HepG2 (cell line): ENCODE data around the gene RAB43. TPM values are rescaled to one million over a fixed set of nuclear protein-coding genes. Genes with fewer than 3 reads are reported as not detected.

Experiments
- ATAC-seq: fragments of 200-7000 bp; cut with Tn5 transposase; 3 replicates; pipeline ENCODE4 v1.9.1; 2020; ENCODE audit warnings: mild to moderate bottlenecking, moderate library complexity
- BruUV-seq: library from RNA; stranded (reverse); fragments of 400-500 nt; replicated peaks from 2 replicates; lab custom pipeline; 2021; lab: Mats Ljungman, UMichigan
- CTCF ChIA-PET: fragments of 300-600 bp; formaldehyde crosslinking; extraction: SDS; loops from one replicate; lab custom pipeline; 2021; ENCODE audit warnings: low total read pairs, inconsistent platforms, low intra/inter-chr PET ratio; lab: Yijun Ruan, JAX
- POLR2A ChIA-PET: fragments of 350-600 bp; sonication (Branson Sonifier 250); formaldehyde crosslinking; loops from one replicate; lab custom pipeline; 2020; ENCODE audit warnings: antibody characterized with exemption, inconsistent platforms; lab: Yijun Ruan, JAX
- DNase-seq: peaks from one replicate; pipeline ENCODE4 v3.0.0-alpha.2; 2015; ENCODE audit warnings: low spot score
- FAIRE-seq: peaks from 3 replicates; lab custom pipeline; 2011; peaks lifted over from hg19 to GRCh38; lab: Jason Lieb, UNC
- H2AFZ ChIP-seq: one replicate; pipeline ENCODE4 v1.6.1; 2011; ENCODE audit warnings: low read length, inconsistent platforms
- H3K27ac ChIP-seq: fragments of 300-600 bp; 3 replicates; pipeline ENCODE4 v1.8.0; 2011; ENCODE audit warnings: mixed run types, mild to moderate bottlenecking, mixed read lengths, low read length, inconsistent platforms; ENCODE audit not compliant: insufficient read depth; ENCODE audit errors: extremely low read length
- H3K27me3 ChIP-seq, 2 experiments: fragments of 200-600 bp in 1 of 2; 2 replicates in 1 of 2; 3 replicates in 1 of 2; pipeline versions ENCODE4 v1.6.0 to v1.8.0; 2011; ENCODE audit warnings: low read length in 2 of 2, mild to moderate bottlenecking in 2 of 2, moderate library complexity in 2 of 2, inconsistent platforms in 1 of 2; ENCODE audit not compliant: insufficient read depth in 2 of 2, control insufficient read depth in 1 of 2
- H3K36me3 ChIP-seq, 2 experiments: fragments of 200-600 bp in 1 of 2; replicated peaks in 1 of 2; 2 replicates in 1 of 2; 3 replicates in 1 of 2; pipeline versions ENCODE4 v1.5.1 to v1.8.0; 2011; ENCODE audit warnings: low read length in 2 of 2, inconsistent platforms in 1 of 2; ENCODE audit not compliant: insufficient read depth in 2 of 2, control insufficient read depth in 1 of 2
- H3K4me1 ChIP-seq: 2 replicates; pipeline ENCODE4 v1.5.1; 2012; ENCODE audit warnings: low read length, inconsistent platforms; ENCODE audit not compliant: insufficient read depth
- H3K4me2 ChIP-seq: 2 replicates; pipeline ENCODE4 v1.6.0; 2011; ENCODE audit warnings: low read depth, low read length, inconsistent platforms
- H3K4me3 ChIP-seq, 3 experiments: fragments of 200-600 bp in 1 of 3; sonication (generic), shearing (Covaris generic) in 1 of 3; replicated peaks in 1 of 3; 2 replicates each; pipeline ENCODE4 v1.5.1; 2011 to 2016; ENCODE audit warnings: low read length in 3 of 3, inconsistent platforms in 2 of 3, low read depth in 2 of 3, mild to moderate bottlenecking in 2 of 3, control low read depth in 1 of 3, mixed read lengths in 1 of 3; ENCODE audit not compliant: insufficient read depth in 1 of 3
- H3K79me2 ChIP-seq: one replicate; pipeline ENCODE4 v1.6.1; 2011; ENCODE audit warnings: low read length, inconsistent platforms; ENCODE audit not compliant: insufficient read depth
- H3K9ac ChIP-seq: 2 replicates; pipeline ENCODE4 v1.6.0; 2011; ENCODE audit warnings: mild to moderate bottlenecking, low read depth, low read length, inconsistent platforms; ENCODE audit not compliant: insufficient read depth
- H3K9me3 ChIP-seq: 2 replicates; pipeline ENCODE4 v1.5.1; 2012; ENCODE audit warnings: mild to moderate bottlenecking, low read length
- H4K20me1 ChIP-seq: 2 replicates; pipeline ENCODE4 v1.6.0; 2011; ENCODE audit warnings: inconsistent platforms, mild to moderate bottlenecking, low read length, moderate library complexity; ENCODE audit not compliant: insufficient read depth
- CEBPB ChIP-seq: IDR thresholded peaks from 2 replicates; pipeline ENCODE4 v1.6.1; 2011; ENCODE audit warnings: low read depth, low read length, improper control_type of control experiment, borderline replicate concordance
- E2F1 ChIP-seq: sonication (generic); formaldehyde crosslinking; IDR thresholded peaks from 2 replicates; pipeline ENCODE4 v1.5.0; 2020; ENCODE audit warnings: missing genetic modification reagents
- HNRNPL ChIP-seq: fragments of 200-400 bp; formaldehyde crosslinking; IDR thresholded peaks from 2 replicates; pipeline ENCODE4 v1.6.1; 2017; ENCODE audit warnings: mild to moderate bottlenecking, low read depth, low read length
- RNF219 ChIP-seq: sonication (generic); formaldehyde crosslinking; IDR thresholded peaks from 2 replicates; pipeline ENCODE4 v1.5.0; 2020; ENCODE audit warnings: mild to moderate bottlenecking, missing genetic modification reagents
- SETDB1 ChIP-seq: sonication (generic); formaldehyde crosslinking; IDR thresholded peaks from 2 replicates; pipeline ENCODE4 v1.5.1; 2020; ENCODE audit warnings: missing genetic modification reagents, mild to moderate bottlenecking, borderline replicate concordance
- TBX3 ChIP-seq: fragments of 450-650 bp; IDR thresholded peaks from 2 replicates; pipeline ENCODE4 v1.6.1; 2017; ENCODE audit warnings: antibody characterized with exemption, mild to moderate bottlenecking, inconsistent platforms, borderline replicate concordance
- ZFP1 ChIP-seq: IDR thresholded peaks from 2 replicates; pipeline ENCODE4 v1.6.1; 2016
- ZFP90 ChIP-seq: sonication (generic); formaldehyde crosslinking; IDR thresholded peaks from 2 replicates; pipeline ENCODE4 v1.8.0; 2022; ENCODE audit warnings: missing genetic modification reagents, mild to moderate bottlenecking, inconsistent platforms, borderline replicate concordance
- ZHX2 ChIP-seq, 2 experiments: sonication (generic) in 1 of 2; formaldehyde crosslinking in 1 of 2; IDR thresholded peaks; 2 replicates each; pipeline versions ENCODE4 v1.6.1 to v1.9.0; 2014 to 2022; ENCODE audit warnings: antibody characterized with exemption in 1 of 2, borderline replicate concordance in 1 of 2, inconsistent platforms in 1 of 2, low read depth in 1 of 2, missing genetic modification reagents in 1 of 2
- ZNF510 ChIP-seq: sonication (generic); formaldehyde crosslinking; IDR thresholded peaks from 2 replicates; pipeline ENCODE4 v1.4.0; 2020; ENCODE audit warnings: low read depth, mild to moderate bottlenecking, missing genetic modification reagents
- ZNF660 ChIP-seq: sonication (generic); formaldehyde crosslinking; IDR thresholded peaks from 2 replicates; pipeline ENCODE4 v1.5.1; 2020; ENCODE audit warnings: mild to moderate bottlenecking, low read depth, missing genetic modification reagents, borderline replicate concordance
- ZNF773 ChIP-seq: sonication (generic); formaldehyde crosslinking; IDR thresholded peaks from 2 replicates; pipeline ENCODE4 v1.4.0; 2020; ENCODE audit warnings: missing genetic modification reagents, borderline replicate concordance
- WGBS: methylation state at CpG from one replicate; pipeline ENCODE4 v1.1.6; 2017; ENCODE audit warnings: low lambda C conversion rate; 5-methylcytosine and 5-hydroxymethylcytosine counted together
- in situ Hi-C: cut with HindIII; loops from 2 replicates; pipeline ENCODE4 v1.10.0; 2017; ENCODE audit warnings: low pct_unique_long_range_greater_than_20kb; ENCODE audit not compliant: extremely low pct_ligation_motif_present
- intact Hi-C: fragments of 100-400 bp; cut with micrococcal nuclease; formaldehyde crosslinking; loops from one replicate; pipeline ENCODE4 v1.10.0; 2022; ENCODE audit not compliant: unreplicated experiment
- polyA plus RNA-seq, 8 experiments: library from polyadenylated mRNA; depleted of rRNA in 3 of 8; stranded (reverse) in 7 of 8; unstranded in 1 of 8; fragments of >200 nt; fragmentation: Illumina TruSeq in 4 of 8; extraction: Trizol in 4 of 8; gene quantifications; 2 replicates each; pipeline versions ENCODE4 v1.2.1 to v1.2.3, GENCODE V29; 2011 to 2016; ENCODE audit warnings: low read depth in 4 of 8, missing spikeins in 1 of 8, mixed read lengths in 1 of 8; ENCODE audit not compliant: insufficient read depth in 1 of 8
- total RNA-seq, 5 experiments: library from RNA; depleted of rRNA; stranded (reverse); fragments of >200 nt; fragmentation: Illumina TruSeq; extraction: Trizol; gene quantifications; 2 replicates each; pipeline ENCODE4 v1.2.3, GENCODE V29; 2016; ENCODE audit warnings: low read depth in 1 of 5

Gene RAB43
- total and polyA plus RNA-seq, 2 of the 13 experiments (the other 11 are each of a cell fraction or from before 2014, with no cell fraction given), result 11.8 to 18.4 TPM

- Histone ChIP-seq H3K36me3 (no peaks in the 10 kb centered on the region), H3K79me2 (no peaks in the 10 kb centered on the region), H3K9ac (no peak overlapping the region), H3K4me1 (peaks cover 24% of the 10 kb centered on the region), H3K4me3 (no peak overlapping the region), H2AFZ (no peak overlapping the region), H3K27ac (no peak overlapping the region), H3K9me3 (no peaks in the 10 kb centered on the region), H3K4me2 (no peak overlapping the region), H4K20me1 (no peaks in the 10 kb centered on the region), H3K27me3 (no peaks in the 10 kb centered on the region; a peak in 1 of 5 replicates)
- FAIRE-seq (no peak), ATAC-seq (no peak; the same call in 2 of the 3 replicates), DNase-seq (no peak)
- CTCF ChIA-PET, result no interaction called here
- intact Hi-C loops (no loop called here), in situ Hi-C loops (loop anchor here (10.0 kb wide), 1 partner anchor 111 kb away; no protein-coding TSS in a partner anchor)
- POLR2A ChIA-PET, result no interaction called here
- BruUV-seq, result no TSS peak
- WGBS, result 50% methylated on average over 1 of the region's 4 CpGs
- TF ChIP-seq ZHX2 (IDR thresholded peaks at IDR 0.05; ENCODE audit: low read depth) (no peak), ZHX2 (CRISPR knock-in tag; IDR thresholded peaks at IDR 0.05; ENCODE audit: borderline replicate concordance) (no peak), E2F1 (CRISPR knock-in tag) (no peak), TBX3 (no peak), ZFP1 (CRISPR knock-in tag) (no peak), ZNF773 (CRISPR knock-in tag) (no peak), ZNF510 (no peak), HNRNPL (no peak), CEBPB (no peak), ZFP90 (CRISPR knock-in tag) (no peak), SETDB1 (CRISPR knock-in tag) (no peak), RNF219 (CRISPR knock-in tag) (no peak), ZNF660 (CRISPR knock-in tag) (no peak)
Measured at GRCh38 chr3:129085818-129086217, 35.8 kb downstream of the RAB43 start.
